Testis (tissue), 3 donors: ENCODE data around the gene C17orf113. TPM values are rescaled to one million over a fixed set of nuclear protein-coding genes. Genes with fewer than 3 reads are reported as not detected.

Experiments used
- DNase-seq: peaks from one replicate; pipeline ENCODE4 v3.0.0-alpha.2; 2019
- H3K27ac ChIP-seq, 2 donors: fragments of 200-600 bp; sonication (generic); one replicate each; pipeline ENCODE4 v1.5.1; 2019
- H3K27me3 ChIP-seq: fragments of 200-600 bp; sonication (generic); one replicate; pipeline ENCODE4 v1.5.1; 2019
- H3K36me3 ChIP-seq: fragments of 200-600 bp; sonication (generic); one replicate; pipeline ENCODE4 v1.5.1; 2017; ENCODE audit warnings: low read depth; ENCODE audit errors: missing control alignments
- H3K4me1 ChIP-seq: fragments of 200-600 bp; sonication (generic); one replicate; pipeline ENCODE4 v1.5.1; 2019
- H3K4me3 ChIP-seq, 2 donors: fragments of 200-600 bp; sonication (generic); one replicate each; pipeline ENCODE4 v1.5.1; 2017 to 2019
- H3K9me3 ChIP-seq: fragments of 200-600 bp; sonication (generic); one replicate; pipeline ENCODE4 v1.5.1; 2017
- CTCF ChIP-seq, 3 experiments: fragments of 450-650 bp in 2 of 3; fragments of 200-600 bp in 1 of 3; sonication (generic) in 1 of 3; IDR thresholded peaks; one replicate each; pipeline ENCODE4 v1.5.1; 2016 to 2019; ENCODE audit warnings: antibody characterized with exemption in 3 of 3, mild to moderate bottlenecking in 2 of 3, moderate library complexity in 1 of 3
- POLR2A ChIP-seq: fragments of 450-650 bp; IDR thresholded peaks from one replicate; pipeline ENCODE4 v1.6.1; 2017; ENCODE audit warnings: antibody characterized with exemption, mild to moderate bottlenecking, moderate library complexity
- WGBS, 2 donors: methylation state at CpG; one replicate each; pipeline ENCODE4 v1.1.5; 2018; 5-methylcytosine and 5-hydroxymethylcytosine counted together
- intact Hi-C: fragments of 100-400 bp; cut with DNase I; formaldehyde crosslinking; loops from one replicate; pipeline ENCODE4 v1.15.1; 2023; ENCODE audit warnings: low total_unique reads
- polyA plus RNA-seq: library from polyadenylated mRNA; stranded (reverse); fragments of 350-450 nt; fragmentation: Illumina TruSeq; extraction: RNeasy Lipid Tissue Mini Kit (QIAGEN cat#74804); gene quantifications from one replicate; pipeline ENCODE4 v1.2.3, GENCODE V29; 2014; ENCODE audit warnings: low read depth, low replicate concordance; ENCODE audit not compliant: insufficient read depth
- total RNA-seq, 2 donors: library from RNA; depleted of rRNA; stranded (reverse); fragments of >200 nt; gene quantifications; one replicate each; pipeline ENCODE4 v1.2.3, GENCODE V29; 2016

The C17orf113 gene
- total and polyA plus RNA-seq, 3 donors from 2014 or later, result 2.8 to 11.3 (median 7.7) TPM

- Histone ChIP-seq H3K36me3 (no peaks in the 10 kb centered on the region), H3K4me1 (peaks cover 8% of the 10 kb centered on the region), H3K4me3 (no peak overlapping the region), H3K27me3 (no peaks in the 10 kb centered on the region), H3K9me3 (no peaks in the 10 kb centered on the region), H3K27ac (no peak overlapping the region)
- intact Hi-C loops, result no loop called here
- TF ChIP-seq POLR2A, result no peak
- TF ChIP-seq CTCF (IDR thresholded peaks at IDR 0.05), result no peak
- no peak for DNase-seq
- 74 to 93% methylated on average over 1 of the region's 1 CpG for WGBS, 2 donors
Observed at GRCh38 chr17:42045719-42046118, 4.7 kb downstream of the C17orf113 start.

GRCh38 chr17:42042598-42043319, 7.6 kb downstream of the C17orf113 start:
- WGBS, 2 donors, result 87 to 94% methylated on average over 13 to 20 of the region's 20 CpGs
- intact Hi-C loops, result no loop called here
- no peaks in the 10 kb centered on the region for H3K36me3 ChIP-seq
- no peak overlapping the region for H3K4me3 ChIP-seq
- H3K4me1 ChIP-seq, result peaks cover 4% of the 10 kb centered on the region
- TF ChIP-seq POLR2A (no peak), CTCF (IDR thresholded peaks at IDR 0.05) (no peak)
- no peaks in the 10 kb centered on the region for H3K27me3 ChIP-seq
- H3K9me3 ChIP-seq, result no peaks in the 10 kb centered on the region
- no peak for DNase-seq
- no peak overlapping the region for H3K27ac ChIP-seq

- Histone ChIP-seq H3K27ac (no peak overlapping the region), H3K27me3 (no peaks in the 10 kb centered on the region), H3K36me3 (no peaks in the 10 kb centered on the region), H3K4me1 (peaks cover 4% of the 10 kb centered on the region), H3K4me3 (no peak overlapping the region), H3K9me3 (no peaks in the 10 kb centered on the region)
- TF ChIP-seq CTCF (IDR thresholded peaks at IDR 0.05) (no peak), POLR2A (no peak)
- no peak for DNase-seq
- intact Hi-C loops, result no loop called here
Observed at GRCh38 chr17:42041619-42042018, 8.8 kb downstream of the C17orf113 start.

- WGBS, 2 donors, result 93% methylated on average over 8 to 10 of the region's 10 CpGs
- Histone ChIP-seq H3K4me1 (peaks cover 3% of the 10 kb centered on the region), H3K27me3 (no peaks in the 10 kb centered on the region), H3K9me3 (no peaks in the 10 kb centered on the region), H3K27ac (no peak overlapping the region), H3K36me3 (no peaks in the 10 kb centered on the region), H3K4me3 (no peak overlapping the region)
- DNase-seq, result no peak
- intact Hi-C loops, result no loop called here
- TF ChIP-seq CTCF (IDR thresholded peaks at IDR 0.05), result no peak
- TF ChIP-seq POLR2A, result no peak
Observed at GRCh38 chr17:42040818-42041217, 9.6 kb downstream of the C17orf113 start.
